Lower leg skin (tissue), 4 donors: ENCODE measurements around the gene CAMK2G. TPM values are rescaled to one million over a fixed set of nuclear protein-coding genes. Genes with fewer than 3 reads are reported as not detected.

ENCODE experiments used
- DNase-seq, 2 donors: peaks; one replicate each; pipeline ENCODE4 v3.0.0-alpha.2; 2019; ENCODE audit warnings: low spot score in 2 of 2
- H3K4me3 ChIP-seq: fragments of 200-600 bp; sonication (generic); 2 replicates; pipeline ENCODE4 v1.5.1; 2017; ENCODE audit warnings: mild to moderate bottlenecking, low read depth; ENCODE audit not compliant: poor library complexity, severe bottlenecking
- POLR2A ChIP-seq, 2 donors: fragments of 450-650 bp; IDR thresholded peaks; one replicate each; pipeline ENCODE4 v1.6.1; 2016 to 2017; ENCODE audit warnings: antibody characterized with exemption in 2 of 2, mild to moderate bottlenecking in 1 of 2, moderate library complexity in 1 of 2
- WGBS, 2 donors: methylation state at CpG; one replicate each; pipeline ENCODE4 v1.1.5; 2018; 5-methylcytosine and 5-hydroxymethylcytosine counted together
- intact Hi-C: fragments of 100-400 bp; cut with DNase I; formaldehyde crosslinking; loops from one replicate; pipeline ENCODE4 v1.15.0; 2023; ENCODE audit warnings: low total_unique reads
- total RNA-seq, 4 donors: library from RNA; depleted of rRNA; stranded (reverse); fragments of >200 nt; gene quantifications; one replicate each; pipeline ENCODE4 v1.1.0, GENCODE V29; 2016
- TF ChIP-seq, protein P1 (sequence below), 3 donors: fragments of 450-650 bp; IDR thresholded peaks; one replicate each; pipeline ENCODE4 v1.5.1; 2016; ENCODE audit warnings: antibody characterized with exemption in 3 of 3, mild to moderate bottlenecking in 3 of 3, moderate library complexity in 2 of 3

The CAMK2G gene
- total RNA-seq, 4 donors from 2014 or later, result 20.0 to 27.9 (median 24.2) TPM

DNA sequence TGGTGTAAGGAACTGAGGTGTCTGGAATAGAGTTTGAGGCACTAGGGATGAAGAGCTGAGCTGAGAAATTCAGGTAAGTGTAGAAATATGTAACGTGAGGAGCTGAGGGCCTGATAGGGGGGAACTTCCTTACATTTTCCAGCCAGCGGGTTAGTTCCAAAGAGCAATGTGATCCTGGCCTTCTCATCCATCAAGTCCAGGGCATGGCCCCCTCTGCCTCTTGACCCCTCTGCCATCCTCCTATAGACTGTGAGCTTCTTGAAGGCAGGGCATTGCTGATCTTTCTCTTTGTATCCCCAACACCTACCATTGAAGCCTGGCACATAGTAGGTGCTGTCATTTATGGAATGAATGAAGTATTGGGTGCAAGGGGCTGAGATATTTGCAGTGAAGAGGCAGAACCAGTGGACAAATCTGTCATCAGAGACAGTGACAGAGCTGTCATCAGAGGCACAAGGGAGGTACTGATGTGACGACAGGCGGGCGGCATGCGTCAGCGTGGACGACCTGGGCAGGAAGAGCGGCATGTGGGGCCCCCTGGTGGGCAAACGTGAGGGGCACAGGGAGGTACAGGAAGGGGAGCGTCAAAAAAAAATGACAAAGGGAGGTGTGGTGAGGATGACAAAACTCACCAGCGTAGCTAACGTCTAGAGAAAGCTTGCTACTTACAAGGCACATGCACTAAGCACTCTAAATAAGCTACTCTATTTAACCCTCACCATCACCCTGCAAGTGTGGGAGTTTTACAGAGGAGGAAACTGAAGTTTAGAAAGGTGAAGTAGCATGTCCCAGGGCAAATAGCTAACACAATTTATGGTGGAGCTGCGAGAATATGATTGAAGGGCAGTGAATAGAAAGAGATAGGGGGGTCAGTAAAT, 5.2 kb upstream of the CAMK2G start:
- peak; percentile 81 to 97 for DNase-seq
- 14% methylated on average over 14 of the region's 14 CpGs for WGBS, 2 donors
- no peak overlapping the region for H3K4me3 ChIP-seq
- TF ChIP-seq, protein P1, sequence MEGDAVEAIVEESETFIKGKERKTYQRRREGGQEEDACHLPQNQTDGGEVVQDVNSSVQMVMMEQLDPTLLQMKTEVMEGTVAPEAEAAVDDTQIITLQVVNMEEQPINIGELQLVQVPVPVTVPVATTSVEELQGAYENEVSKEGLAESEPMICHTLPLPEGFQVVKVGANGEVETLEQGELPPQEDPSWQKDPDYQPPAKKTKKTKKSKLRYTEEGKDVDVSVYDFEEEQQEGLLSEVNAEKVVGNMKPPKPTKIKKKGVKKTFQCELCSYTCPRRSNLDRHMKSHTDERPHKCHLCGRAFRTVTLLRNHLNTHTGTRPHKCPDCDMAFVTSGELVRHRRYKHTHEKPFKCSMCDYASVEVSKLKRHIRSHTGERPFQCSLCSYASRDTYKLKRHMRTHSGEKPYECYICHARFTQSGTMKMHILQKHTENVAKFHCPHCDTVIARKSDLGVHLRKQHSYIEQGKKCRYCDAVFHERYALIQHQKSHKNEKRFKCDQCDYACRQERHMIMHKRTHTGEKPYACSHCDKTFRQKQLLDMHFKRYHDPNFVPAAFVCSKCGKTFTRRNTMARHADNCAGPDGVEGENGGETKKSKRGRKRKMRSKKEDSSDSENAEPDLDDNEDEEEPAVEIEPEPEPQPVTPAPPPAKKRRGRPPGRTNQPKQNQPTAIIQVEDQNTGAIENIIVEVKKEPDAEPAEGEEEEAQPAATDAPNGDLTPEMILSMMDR (IDR thresholded peaks at IDR 0.05), result peak in 1 of 3 donors; percentile 67
- TF ChIP-seq POLR2A (IDR thresholded peaks at IDR 0.05), result no peak
- intact Hi-C loops, result no loop called here

DNA sequence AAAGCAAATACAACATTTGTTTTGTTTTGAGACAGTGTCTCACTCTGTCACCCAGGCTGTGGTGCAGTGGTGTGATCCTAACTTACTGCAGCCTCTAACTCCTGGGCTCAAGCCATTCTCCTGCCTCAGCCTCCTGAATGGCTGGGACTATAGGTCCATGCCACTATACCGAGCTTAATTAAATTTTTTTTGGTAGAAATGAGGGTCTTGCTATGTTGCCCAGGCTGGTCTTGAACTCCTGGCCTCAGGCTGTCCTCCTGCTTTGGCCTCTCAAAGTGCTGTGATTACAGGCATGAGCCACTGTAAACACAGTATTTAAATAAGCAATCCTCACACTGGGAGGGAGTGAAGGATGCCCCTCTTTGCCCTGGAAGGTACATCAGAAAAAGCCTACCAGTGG, 4.0 kb upstream of the CAMK2G start:
- TF ChIP-seq, protein P1 (IDR thresholded peaks at IDR 0.05), result no peak
- TF ChIP-seq POLR2A (IDR thresholded peaks at IDR 0.05), result no peak
- H3K4me3 ChIP-seq, result no peak overlapping the region
- 80 to 88% methylated on average over 1 of the region's 1 CpG for WGBS, 2 donors
- intact Hi-C loops, result no loop called here
- no peak for DNase-seq

DNA sequence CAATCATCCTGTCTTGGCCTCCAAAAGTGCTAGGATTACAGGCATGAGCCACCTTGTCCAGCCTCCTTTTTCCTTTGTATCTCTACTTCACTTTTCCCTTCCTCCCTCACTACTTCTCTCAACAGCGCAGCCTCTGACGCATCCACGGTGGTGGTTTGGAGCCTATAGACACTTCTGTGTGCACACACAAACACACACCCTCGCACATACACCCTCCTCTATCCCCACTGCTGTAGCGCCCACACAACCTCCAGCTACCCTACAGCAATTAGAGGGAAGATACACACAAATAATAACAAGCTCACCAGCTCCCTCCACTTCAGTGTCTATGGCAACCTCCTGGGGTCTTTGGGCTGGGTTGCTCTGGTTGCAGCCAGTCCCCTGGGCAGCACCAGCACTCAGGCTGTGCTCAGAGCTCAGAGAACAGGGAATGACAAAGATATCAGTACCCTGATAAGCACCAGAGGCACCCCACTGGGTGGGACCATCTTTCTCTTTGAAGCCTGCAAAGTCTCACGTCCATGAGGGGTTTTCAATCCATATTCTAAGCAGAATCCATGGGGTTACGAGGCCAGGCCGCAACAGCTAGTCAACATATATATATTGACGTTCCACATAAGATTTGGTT, 3.3 kb upstream of the CAMK2G start:
- H3K4me3 ChIP-seq, result no peak overlapping the region
- 94% methylated on average over 9 of the region's 9 CpGs for WGBS, 2 donors
- TF ChIP-seq, protein P1 (IDR thresholded peaks at IDR 0.05), result no peak
- TF ChIP-seq POLR2A (IDR thresholded peaks at IDR 0.05), result no peak
- no peak for DNase-seq
- intact Hi-C loops, result no loop called here

- TF ChIP-seq, protein P1 (IDR thresholded peaks at IDR 0.05), result no peak
- no peak for TF ChIP-seq POLR2A (IDR thresholded peaks at IDR 0.05)
- DNase-seq, result no peak
- WGBS, 2 donors, result 69 to 73% methylated on average over 4 of the region's 4 CpGs
- intact Hi-C loops, result no loop called here
- no peak overlapping the region for H3K4me3 ChIP-seq
Measured at GRCh38 chr10:73876971-73877370, 2.6 kb upstream of the CAMK2G start.

DNA sequence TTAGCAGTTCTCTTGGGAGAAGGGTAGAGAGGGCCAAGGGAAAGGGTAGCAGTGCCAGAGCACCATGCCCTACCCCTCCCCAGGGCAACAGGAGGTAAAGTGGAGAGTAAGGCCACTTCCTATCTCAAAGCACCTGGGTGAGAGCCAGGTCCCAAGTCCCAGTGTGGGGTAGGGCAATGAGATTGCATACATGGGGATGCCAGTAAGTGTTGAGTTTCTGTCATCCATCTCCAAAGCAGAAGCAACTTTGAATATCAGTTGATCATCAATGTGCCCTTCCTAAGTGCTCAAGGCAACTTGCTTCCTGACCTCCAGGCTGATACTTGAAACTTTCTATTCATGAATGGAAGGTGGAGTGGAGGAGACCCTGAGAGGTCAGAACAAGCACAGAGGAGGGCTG, 2.2 kb upstream of the CAMK2G start:
- TF ChIP-seq POLR2A (IDR thresholded peaks at IDR 0.05), result no peak
- TF ChIP-seq, protein P1 (IDR thresholded peaks at IDR 0.05), result no peak
- intact Hi-C loops, result no loop called here
- H3K4me3 ChIP-seq, result no peak overlapping the region
- no peak for DNase-seq
